Glomerular visceral epithelial cell (primary cell): ENCODE data around the gene ELOA2.
"Not testable (repeated sequence)": the region's sequence is repeated elsewhere in the genome, so short reads cannot be mapped to it uniquely, and the experiment has no call there.

ENCODE experiments used
- DNase-seq: peaks from one replicate; pipeline ENCODE4 v3.0.0-alpha.2; 2016; ENCODE audit errors: extremely low spot score

The ELOA2 gene

GRCh38 chr18:47020757-47021156 is 14.7 kb downstream of the ELOA2 start:
- not testable (repeated sequence) for DNase-seq

- not testable (repeated sequence) for DNase-seq
Observed at GRCh38 chr18:47019870-47020269, 15.6 kb downstream of the ELOA2 start.
